KMS-11 (cell line): ENCODE measurements around the gene FOLR3.

Experiments used
- H2AFZ ChIP-seq: fragments of 200-600 bp; sonication (generic); 2 replicates; pipeline ENCODE4 v1.6.1; 2016; ENCODE audit warnings: antibody characterized with exemption, mixed run types, low read depth
- H3K27ac ChIP-seq: fragments of 200-600 bp; sonication (generic); 2 replicates; pipeline ENCODE4 v1.6.1; 2016; ENCODE audit warnings: mild to moderate bottlenecking, mixed run types
- H3K27me3 ChIP-seq: fragments of 200-600 bp; sonication (generic); 2 replicates; pipeline ENCODE4 v1.6.1; 2017; ENCODE audit warnings: mild to moderate bottlenecking, low read depth, mixed run types, moderate library complexity; ENCODE audit not compliant: insufficient read depth
- H3K36me3 ChIP-seq: fragments of 200-600 bp; sonication (generic); 2 replicates; pipeline ENCODE4 v1.6.1; 2017; ENCODE audit warnings: mild to moderate bottlenecking, mixed run types; ENCODE audit not compliant: insufficient read depth
- H3K4me1 ChIP-seq: fragments of 200-600 bp; sonication (generic); 2 replicates; pipeline ENCODE4 v1.6.1; 2016; ENCODE audit warnings: mild to moderate bottlenecking, low read depth, mixed run types; ENCODE audit not compliant: poor library complexity, severe bottlenecking
- H3K4me2 ChIP-seq: fragments of 200-600 bp; sonication (generic); 2 replicates; pipeline ENCODE4 v1.7.0; 2016; ENCODE audit warnings: mild to moderate bottlenecking, mixed run types
- H3K4me3 ChIP-seq: fragments of 200-600 bp; sonication (generic); IDR thresholded peaks from 2 replicates; pipeline ENCODE4 v1.6.1; 2017; ENCODE audit warnings: low read depth, low read length, mixed read lengths; ENCODE audit not compliant: insufficient read depth
- H3K79me2 ChIP-seq: fragments of 200-600 bp; sonication (generic); 2 replicates; pipeline ENCODE4 v1.6.1; 2016; ENCODE audit warnings: low read depth, mixed run types; ENCODE audit not compliant: insufficient read depth
- H3K9ac ChIP-seq: fragments of 200-600 bp; sonication (generic); 2 replicates; pipeline ENCODE4 v1.6.1; 2016; ENCODE audit warnings: mild to moderate bottlenecking, mixed run types
- H4K20me1 ChIP-seq: fragments of 200-600 bp; sonication (generic); 2 replicates; pipeline ENCODE4 v1.6.1; 2016; ENCODE audit warnings: mild to moderate bottlenecking, mixed run types; ENCODE audit not compliant: insufficient read depth
- TF ChIP-seq, protein P1 (sequence below): fragments of 200-600 bp; sonication (generic); conservative IDR thresholded peaks from 2 replicates; pipeline ENCODE4 v1.6.1; 2017; ENCODE audit warnings: low read depth, mild to moderate bottlenecking, antibody characterized with exemption, low read length, moderate library complexity, mixed read lengths

The FOLR3 gene

DNA sequence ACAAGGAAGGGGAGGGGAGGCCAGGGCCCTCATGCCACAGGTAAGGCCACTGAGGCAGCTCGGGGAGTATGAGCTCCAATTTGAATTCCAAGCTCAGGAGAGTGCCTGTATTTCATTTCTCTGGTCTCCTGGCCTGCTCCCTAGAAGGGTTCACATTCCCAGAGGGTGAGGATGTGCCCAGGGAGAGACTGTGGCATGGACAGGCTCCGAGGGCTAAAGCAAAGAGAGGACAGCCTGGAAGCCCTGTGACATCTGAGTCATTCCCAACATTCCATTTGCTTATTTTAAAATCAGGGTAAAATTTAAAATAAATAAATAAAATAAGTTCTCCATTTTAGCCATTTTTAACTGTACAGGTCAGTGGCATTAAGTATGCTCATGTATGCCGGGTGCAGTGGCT, 37.8 kb downstream of the FOLR3 start:
- no peaks in the 10 kb centered on the region for H3K4me1 ChIP-seq
- no peak overlapping the region for H3K4me2 ChIP-seq
- no peak overlapping the region for H3K9ac ChIP-seq
- no peaks in the 10 kb centered on the region for H3K27me3 ChIP-seq
- H3K27ac ChIP-seq, result no peak overlapping the region
- H3K79me2 ChIP-seq, result no peaks in the 10 kb centered on the region
- H4K20me1 ChIP-seq, result no peaks in the 10 kb centered on the region
- H2AFZ ChIP-seq, result no peak overlapping the region
- H3K36me3 ChIP-seq, result no peaks in the 10 kb centered on the region
- TF ChIP-seq, protein P1, sequence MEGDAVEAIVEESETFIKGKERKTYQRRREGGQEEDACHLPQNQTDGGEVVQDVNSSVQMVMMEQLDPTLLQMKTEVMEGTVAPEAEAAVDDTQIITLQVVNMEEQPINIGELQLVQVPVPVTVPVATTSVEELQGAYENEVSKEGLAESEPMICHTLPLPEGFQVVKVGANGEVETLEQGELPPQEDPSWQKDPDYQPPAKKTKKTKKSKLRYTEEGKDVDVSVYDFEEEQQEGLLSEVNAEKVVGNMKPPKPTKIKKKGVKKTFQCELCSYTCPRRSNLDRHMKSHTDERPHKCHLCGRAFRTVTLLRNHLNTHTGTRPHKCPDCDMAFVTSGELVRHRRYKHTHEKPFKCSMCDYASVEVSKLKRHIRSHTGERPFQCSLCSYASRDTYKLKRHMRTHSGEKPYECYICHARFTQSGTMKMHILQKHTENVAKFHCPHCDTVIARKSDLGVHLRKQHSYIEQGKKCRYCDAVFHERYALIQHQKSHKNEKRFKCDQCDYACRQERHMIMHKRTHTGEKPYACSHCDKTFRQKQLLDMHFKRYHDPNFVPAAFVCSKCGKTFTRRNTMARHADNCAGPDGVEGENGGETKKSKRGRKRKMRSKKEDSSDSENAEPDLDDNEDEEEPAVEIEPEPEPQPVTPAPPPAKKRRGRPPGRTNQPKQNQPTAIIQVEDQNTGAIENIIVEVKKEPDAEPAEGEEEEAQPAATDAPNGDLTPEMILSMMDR, result no peak
- no peak overlapping the region for H3K4me3 ChIP-seq

- Histone ChIP-seq H3K27me3 (no peaks in the 10 kb centered on the region), H3K9ac (no peak overlapping the region), H3K4me2 (no peak overlapping the region), H3K27ac (no peak overlapping the region), H2AFZ (no peak overlapping the region), H3K79me2 (no peaks in the 10 kb centered on the region), H3K36me3 (no peaks in the 10 kb centered on the region), H3K4me3 (no peak overlapping the region), H4K20me1 (no peaks in the 10 kb centered on the region), H3K4me1 (no peaks in the 10 kb centered on the region)
- TF ChIP-seq, protein P1, result no peak
Observed at GRCh38 chr11:72174302-72175070, 39.0 kb downstream of the FOLR3 start.

DNA sequence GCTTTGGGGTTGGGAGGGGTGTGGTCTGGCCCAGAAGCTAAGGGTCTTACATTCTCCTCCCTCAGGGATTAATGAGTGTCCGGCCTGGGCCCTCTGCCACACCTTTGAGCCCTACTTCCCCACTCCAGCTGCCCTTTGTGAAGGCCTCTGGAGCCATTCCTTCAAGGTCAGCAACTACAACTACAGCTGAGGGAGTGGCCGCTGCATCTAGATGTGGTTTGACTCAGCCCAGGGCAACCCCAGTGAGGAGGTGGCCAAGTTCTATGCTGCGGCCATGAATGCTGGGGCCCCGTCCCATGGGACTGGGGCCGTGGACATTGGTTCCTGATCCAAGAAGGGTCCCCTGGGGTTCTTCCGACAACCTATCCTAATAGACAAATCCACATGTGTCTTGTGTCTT, 42.1 kb downstream of the FOLR3 start:
- H3K4me1 ChIP-seq, result no peaks in the 10 kb centered on the region
- TF ChIP-seq, protein P1, result no peak
- H3K36me3 ChIP-seq, result no peaks in the 10 kb centered on the region
- H4K20me1 ChIP-seq, result no peaks in the 10 kb centered on the region
- no peak overlapping the region for H2AFZ ChIP-seq
- H3K27ac ChIP-seq, result no peak overlapping the region
- no peaks in the 10 kb centered on the region for H3K27me3 ChIP-seq
- no peaks in the 10 kb centered on the region for H3K79me2 ChIP-seq
- no peak overlapping the region for H3K4me3 ChIP-seq
- no peak overlapping the region for H3K4me2 ChIP-seq
- no peak overlapping the region for H3K9ac ChIP-seq

GRCh38 chr11:72179049-72179803, 43.7 kb downstream of the FOLR3 start:
- Histone ChIP-seq H3K4me2 (no peak overlapping the region), H3K4me3 (no peak overlapping the region), H2AFZ (no peak overlapping the region), H3K27ac (no peak overlapping the region), H3K36me3 (no peaks in the 10 kb centered on the region), H3K27me3 (no peaks in the 10 kb centered on the region), H3K79me2 (no peaks in the 10 kb centered on the region), H3K4me1 (no peaks in the 10 kb centered on the region), H4K20me1 (no peaks in the 10 kb centered on the region), H3K9ac (no peak overlapping the region)
- TF ChIP-seq, protein P1, result no peak
